ENCODE results near the gene RAB15.
A peak's percentile ranks its signal among the peaks of the same experiment; 100 is the strongest.
"Not testable (repeated sequence)": the region's sequence is repeated elsewhere in the genome, so short reads cannot be mapped to it uniquely, and the experiment has no call there.

Gene RAB15

GRCh38 chr14:64935508-64935907, 36.6 kb downstream of the RAB15 start:
- FAIRE-seq, result no peak

GRCh38 chr14:64934338-64934929, 37.7 kb downstream of the RAB15 start:
- no peak for FAIRE-seq

- FAIRE-seq, result no peak
These were observed 39.9 kb downstream of the RAB15 start for GRCh38 chr14:64932231-64932630.

- FAIRE-seq, result no peak
These were observed 41.0 kb downstream of the RAB15 start for GRCh38 chr14:64931123-64931522.

- FAIRE-seq, result no peak
These were observed 41.9 kb downstream of the RAB15 start for GRCh38 chr14:64930085-64930843.

GRCh38 chr14:64929014-64929359, 43.1 kb downstream of the RAB15 start:
- no peak for FAIRE-seq

GRCh38 chr14:64928239-64929013, 43.7 kb downstream of the RAB15 start:
- no peak for FAIRE-seq

GRCh38 chr14:64927031-64927430, 45.1 kb downstream of the RAB15 start:
- FAIRE-seq, result no peak

GRCh38 chr14:64926398-64926995, 45.6 kb downstream of the RAB15 start:
- FAIRE-seq, result no peak

- FAIRE-seq, result no peak
These were observed 49.1 kb downstream of the RAB15 start for GRCh38 chr14:64923015-64923414.

- no peak for FAIRE-seq
These were observed 51.7 kb downstream of the RAB15 start for GRCh38 chr14:64920465-64920864.

GRCh38 chr14:64919618-64920017, 52.5 kb downstream of the RAB15 start:
- FAIRE-seq, result no peak

GRCh38 chr14:64919215-64919614, 52.9 kb downstream of the RAB15 start:
- no peak for FAIRE-seq

- no peak for FAIRE-seq
These were observed 53.9 kb downstream of the RAB15 start for GRCh38 chr14:64918216-64918615.

- no peak for FAIRE-seq
These were observed 56.3 kb downstream of the RAB15 start for GRCh38 chr14:64915797-64916196.

GRCh38 chr14:64915029-64915424, 57.1 kb downstream of the RAB15 start:
- no peak for FAIRE-seq

- FAIRE-seq, result peak; percentile 94
These were observed 57.7 kb downstream of the RAB15 start, which contains the start of gene CHURC1 for GRCh38 chr14:64914237-64915028. Gene CHURC1 (plus strand): TSS chr14:64914455. CDS start chr14:64914496, 41 bp downstream.

- not testable (repeated sequence) for FAIRE-seq
These were observed 58.7 kb downstream of the RAB15 start for GRCh38 chr14:64913477-64913876.

GRCh38 chr14:64912261-64912660, 59.9 kb downstream of the RAB15 start:
- no peak for FAIRE-seq

- FAIRE-seq, result peak; percentile 80
These were observed 61.2 kb downstream of the RAB15 start for GRCh38 chr14:64910847-64911495.

- no peak for FAIRE-seq
These were observed 66.1 kb downstream of the RAB15 start for GRCh38 chr14:64906022-64906421.

- FAIRE-seq, result no peak
These were observed 72.2 kb downstream of the RAB15 start for GRCh38 chr14:64899958-64900357.
